Calu3 (cell line): ENCODE results near the gene GRIN2D. TPM values are rescaled to one million over a fixed set of nuclear protein-coding genes. Genes with fewer than 3 reads are reported as not detected.
A peak's percentile ranks its signal among the peaks of the same experiment; 100 is the strongest.

Experiments
- BruUV-seq: library from RNA; stranded (reverse); fragments of 400-500 nt; replicated peaks from 2 replicates; lab custom pipeline; 2021; lab: Mats Ljungman, UMichigan
- CTCF ChIA-PET: fragments of 300-600 bp; sonication (Branson Sonifier 250); formaldehyde crosslinking; loops from one replicate; lab custom pipeline; 2022; ENCODE audit warnings: antibody characterized with exemption; lab: Charles Lee
- DNase-seq: peaks from one replicate; pipeline ENCODE4 v3.0.0; 2022
- H3K27ac Mint-ChIP-seq: one replicate; pipeline ENCODE4 v1.8.0; 2022; ENCODE audit warnings: mixed read lengths; ENCODE audit not compliant: unreplicated experiment
- H3K27me3 Mint-ChIP-seq: one replicate; pipeline ENCODE4 v1.8.0; 2022; ENCODE audit warnings: mixed read lengths; ENCODE audit not compliant: unreplicated experiment
- H3K36me3 Mint-ChIP-seq: one replicate; pipeline ENCODE4 v1.8.0; 2022; ENCODE audit warnings: mild to moderate bottlenecking, moderate library complexity, mixed read lengths; ENCODE audit not compliant: insufficient read depth, unreplicated experiment
- H3K4me1 Mint-ChIP-seq: one replicate; pipeline ENCODE4 v1.8.0; 2022; ENCODE audit warnings: mild to moderate bottlenecking, low read depth, mixed read lengths; ENCODE audit not compliant: unreplicated experiment
- H3K4me3 Mint-ChIP-seq: one replicate; pipeline ENCODE4 v1.8.0; 2022; ENCODE audit warnings: mild to moderate bottlenecking, low read depth, moderate library complexity, mixed read lengths; ENCODE audit not compliant: unreplicated experiment
- H3K9me3 Mint-ChIP-seq: one replicate; pipeline ENCODE4 v1.8.0; 2022; ENCODE audit warnings: low read depth, mixed read lengths; ENCODE audit not compliant: unreplicated experiment
- CTCF ChIP-seq: fragments of 200-600 bp; IDR thresholded peaks from one replicate; pipeline ENCODE4 v1.8.0; 2022; ENCODE audit warnings: antibody characterized with exemption; ENCODE audit not compliant: unreplicated experiment
- intact Hi-C: fragments of 100-400 bp; cut with micrococcal nuclease; formaldehyde crosslinking; loops from one replicate; pipeline ENCODE4 v1.10.0; 2022; ENCODE audit not compliant: unreplicated experiment
- total RNA-seq: library from RNA; stranded (reverse); gene quantifications from 2 replicates; pipeline ENCODE4 v1.2.3, GENCODE V29; 2022

GRIN2D gene
- total RNA-seq, 1 experiment from 2014 or later: not detected

- Mint-ChIP-seq H3K9me3 (no peaks in the 10 kb centered on the region), H3K27me3 (no peaks in the 10 kb centered on the region), H3K36me3 (peaks cover 5% of the 10 kb centered on the region), H3K4me3 (no peak overlapping the region), H3K4me1 (peaks cover 15% of the 10 kb centered on the region), H3K27ac (peak overlapping the region; percentile 56)
- intact Hi-C loops: no loop called here
- no TSS peak for BruUV-seq
- TF ChIP-seq CTCF: no peak
- CTCF ChIA-PET: interaction anchor here (0.8 to 1.3 kb wide), 3 partner anchors 9 to 37 kb away, joined by 3 to 14 read pairs (median 3); partner anchors contain the start of genes KDELR1, SYNGR4 and TMEM143
- DNase-seq: peak; percentile 77
Measured at GRCh38 chr19:48354332-48354992, 39.0 kb upstream of the GRIN2D start.

DNA sequence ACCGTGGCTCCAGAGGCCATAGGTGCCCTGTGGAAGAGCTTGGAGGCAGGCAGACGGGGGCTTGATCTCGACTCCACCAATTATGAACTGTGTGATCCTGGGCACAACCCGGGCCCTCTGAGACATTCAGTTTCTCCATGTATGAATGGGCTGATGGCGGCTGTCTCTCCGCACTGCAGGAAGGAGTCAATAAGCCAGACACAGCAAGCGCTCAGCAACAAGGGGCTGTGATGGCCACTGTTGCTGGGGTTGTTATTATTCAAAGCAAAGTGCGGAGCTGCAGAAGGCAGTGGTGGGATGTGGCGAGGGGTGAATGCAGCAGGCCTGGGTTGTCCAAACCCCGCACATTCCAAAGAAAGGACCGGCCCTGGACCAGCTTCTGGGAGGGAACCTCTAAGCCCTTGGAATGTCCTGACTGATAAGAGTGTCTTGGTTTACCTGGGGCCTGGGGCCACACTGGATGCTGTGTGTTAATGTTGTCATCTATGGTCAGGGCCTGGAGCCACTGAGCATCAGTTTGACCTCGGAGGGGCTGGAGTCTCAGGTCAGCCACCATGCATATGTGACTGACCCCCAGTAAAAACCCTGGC lies 38.0 kb upstream of the GRIN2D start:
- Mint-ChIP-seq H3K36me3 (peaks cover 5% of the 10 kb centered on the region), H3K9me3 (no peaks in the 10 kb centered on the region), H3K4me1 (peaks cover 15% of the 10 kb centered on the region), H3K27me3 (no peaks in the 10 kb centered on the region), H3K4me3 (no peak overlapping the region), H3K27ac (no peak overlapping the region)
- BruUV-seq: no TSS peak
- TF ChIP-seq CTCF: no peak
- CTCF ChIA-PET: no interaction called here
- no peak for DNase-seq
- intact Hi-C loops: no loop called here

- Mint-ChIP-seq H3K9me3 (no peaks in the 10 kb centered on the region), H3K27me3 (no peaks in the 10 kb centered on the region), H3K4me1 (peaks cover 15% of the 10 kb centered on the region), H3K4me3 (no peak overlapping the region), H3K36me3 (peaks cover 21% of the 10 kb centered on the region), H3K27ac (no peak overlapping the region)
- TF ChIP-seq CTCF: no peak
- CTCF ChIA-PET: interaction anchor here (0.6 kb wide), 1 partner anchor 12 kb away, joined by 8 read pairs; no protein-coding TSS in a partner anchor
- BruUV-seq: no TSS peak
- no peak for DNase-seq
- intact Hi-C loops: no loop called here
Measured at GRCh38 chr19:48359123-48359522, 34.3 kb upstream of the GRIN2D start.

- H3K4me3 Mint-ChIP-seq: no peak overlapping the region
- no peak overlapping the region for H3K27ac Mint-ChIP-seq
- BruUV-seq: no TSS peak
- no peak for TF ChIP-seq CTCF
- H3K9me3 Mint-ChIP-seq: no peaks in the 10 kb centered on the region
- intact Hi-C loops: no loop called here
- peaks cover 33% of the 10 kb centered on the region for H3K36me3 Mint-ChIP-seq
- no peak for DNase-seq
- H3K4me1 Mint-ChIP-seq: no peaks in the 10 kb centered on the region
- CTCF ChIA-PET: no interaction called here
- no peaks in the 10 kb centered on the region for H3K27me3 Mint-ChIP-seq
Measured at GRCh38 chr19:48361912-48362311, 31.6 kb upstream of the GRIN2D start.
